HG03108 (cell line): ENCODE measurements around the gene RPE65.
A peak's percentile ranks its signal among the peaks of the same experiment; 100 is the strongest.
"Not testable (repeated sequence)": the region's sequence is repeated elsewhere in the genome, so short reads cannot be mapped to it uniquely, and the experiment has no call there.

Experiments
- ATAC-seq: cut with Tn5 transposase; IDR thresholded peaks from one replicate; pipeline ENCODE4 v1.9.1; 2021; ENCODE audit warnings: moderate library complexity; ENCODE audit not compliant: unreplicated experiment

Gene RPE65

DNA sequence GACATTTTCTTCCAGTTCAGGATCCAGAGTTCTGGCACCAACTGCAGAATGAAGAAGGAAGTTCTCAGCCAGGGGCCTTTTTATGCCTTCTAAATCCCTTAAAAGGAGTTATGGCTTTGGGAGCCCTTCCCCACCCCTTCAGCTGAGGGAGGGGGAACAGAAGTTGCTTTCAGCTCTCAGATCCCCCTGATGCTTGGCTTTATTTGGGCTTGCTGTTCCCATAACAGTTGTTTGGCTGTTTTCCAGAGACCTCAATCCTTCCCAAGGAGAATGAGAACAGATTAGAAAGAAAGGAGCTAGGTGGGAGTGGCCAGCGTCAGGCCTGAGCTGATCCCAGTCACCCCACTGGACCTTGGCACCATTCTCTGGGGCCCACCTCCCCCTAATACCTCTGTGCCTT, at the start of gene RPE65:
TSS of gene RPE65 (minus strand) at position 54 of the 400 bp plus-strand sequence. CDS start at position 5, 49 bp downstream.
- ATAC-seq, result no peak

- ATAC-seq, result peak; percentile 5
Measured at GRCh38 chr1:68497358-68497698, 47.6 kb upstream of the RPE65 start.

DNA sequence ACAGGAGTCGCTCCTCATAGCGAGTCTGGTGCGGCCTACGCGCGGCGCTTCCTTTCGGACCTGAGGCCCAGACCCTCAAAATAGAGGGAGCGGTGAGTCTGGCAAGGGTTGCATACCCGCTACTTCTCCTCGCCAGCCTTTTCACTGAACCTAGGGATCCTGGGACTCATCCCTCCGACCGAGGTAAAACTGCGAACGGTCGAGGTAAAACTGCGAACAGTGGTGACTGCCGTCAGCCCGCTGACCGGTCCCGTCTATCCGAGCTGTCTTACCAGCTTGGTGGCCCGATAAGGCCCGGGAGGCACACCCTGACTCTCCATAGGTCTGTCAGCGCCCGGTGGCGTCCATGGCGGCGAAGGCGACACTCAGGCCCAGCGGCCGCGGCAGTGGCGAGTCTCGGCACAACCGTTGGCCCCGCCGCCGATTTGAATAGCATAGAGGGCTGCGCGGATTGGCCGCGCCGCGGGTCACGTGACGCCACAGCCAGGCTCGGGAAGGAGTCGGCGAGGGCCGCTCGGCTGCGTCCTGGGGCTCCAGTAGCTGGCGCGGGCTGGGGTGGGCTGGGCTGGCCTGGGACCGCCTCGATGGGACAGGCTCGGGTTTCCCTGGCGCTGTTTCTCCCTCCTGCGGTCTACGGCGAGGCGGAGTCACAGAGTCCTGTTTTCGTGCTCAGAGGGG, 47.1 kb upstream of the RPE65 start, which contains the start of gene DEPDC1:
TSS of gene DEPDC1 (minus strand) at position 403 of the 678 bp plus-strand sequence. CDS start at position 320, 83 bp downstream.
- peak; percentile 94 for ATAC-seq

DNA sequence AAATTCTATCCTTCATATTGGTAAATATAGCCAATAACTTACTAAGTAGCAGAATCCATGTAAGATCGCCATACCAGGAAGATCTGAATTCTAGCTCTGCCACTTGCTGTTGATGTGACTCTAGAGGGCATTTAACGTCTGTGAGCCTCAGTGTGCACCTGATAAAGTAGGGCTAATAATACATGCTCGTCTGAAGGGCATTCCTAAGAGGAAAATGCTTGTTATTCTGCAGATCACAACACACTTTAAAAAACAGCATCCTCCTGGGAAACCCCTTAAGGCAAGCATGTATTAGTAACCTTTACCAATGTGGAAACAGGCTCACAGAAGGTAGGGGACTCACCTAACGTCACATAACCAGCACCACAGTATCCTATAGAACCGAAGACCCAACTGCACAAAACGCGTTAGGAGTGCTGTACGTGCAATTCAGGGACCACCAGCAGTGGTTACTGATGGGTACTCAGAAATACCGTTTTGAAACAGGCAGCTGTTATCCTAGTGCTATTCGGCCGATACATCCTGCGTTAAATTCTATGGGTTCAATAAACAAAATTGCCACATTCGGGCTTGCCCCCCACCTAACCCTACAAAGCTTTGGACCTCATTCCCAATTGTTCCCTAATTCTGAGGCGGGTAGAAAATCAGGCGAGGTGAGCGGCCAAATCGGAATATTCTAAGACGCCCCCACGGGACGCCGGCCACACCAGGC, 46.4 kb upstream of the RPE65 start:
- no peak for ATAC-seq

DNA sequence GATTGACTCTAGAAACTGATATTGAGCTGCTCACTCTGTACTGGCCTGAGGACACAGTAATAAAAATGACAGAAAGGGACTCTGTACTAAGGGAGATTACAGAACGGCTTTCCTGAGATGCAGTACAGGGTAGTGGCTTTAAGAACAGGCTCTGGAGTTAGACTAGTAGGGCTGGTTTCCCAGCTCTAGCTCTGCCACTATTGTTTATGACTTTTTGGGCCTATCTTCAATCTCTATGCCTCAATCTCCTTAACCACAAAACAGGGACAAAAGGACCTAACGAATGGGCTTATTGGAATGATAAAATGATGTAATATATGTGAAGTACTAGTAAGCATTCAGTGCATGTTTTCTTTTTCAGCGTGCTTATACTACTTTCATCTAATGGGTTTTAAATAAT, 45.8 kb upstream of the RPE65 start:
- no peak for ATAC-seq

- ATAC-seq, result no peak
Measured at GRCh38 chr1:68493193-68493592, 43.4 kb upstream of the RPE65 start.

DNA sequence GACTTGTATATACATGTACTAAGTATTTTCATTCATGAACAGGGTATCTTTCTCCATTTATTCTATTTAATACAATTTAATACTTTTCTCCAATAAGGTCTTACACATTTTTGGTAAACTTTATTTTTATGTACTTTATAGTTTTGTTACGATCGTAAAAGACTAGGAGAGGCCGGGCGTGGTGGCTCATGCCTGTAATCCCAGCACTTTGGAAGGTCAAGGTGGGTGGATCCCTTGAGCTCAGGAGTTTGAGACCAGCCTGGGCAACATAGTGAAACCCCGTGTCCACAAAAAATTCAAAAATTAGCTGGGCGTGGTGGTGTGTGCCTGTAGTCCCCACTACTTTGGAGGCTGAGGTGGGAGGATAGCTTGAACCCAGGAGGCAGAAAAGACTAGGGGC, 42.5 kb upstream of the RPE65 start:
- ATAC-seq, result not testable (repeated sequence)

DNA sequence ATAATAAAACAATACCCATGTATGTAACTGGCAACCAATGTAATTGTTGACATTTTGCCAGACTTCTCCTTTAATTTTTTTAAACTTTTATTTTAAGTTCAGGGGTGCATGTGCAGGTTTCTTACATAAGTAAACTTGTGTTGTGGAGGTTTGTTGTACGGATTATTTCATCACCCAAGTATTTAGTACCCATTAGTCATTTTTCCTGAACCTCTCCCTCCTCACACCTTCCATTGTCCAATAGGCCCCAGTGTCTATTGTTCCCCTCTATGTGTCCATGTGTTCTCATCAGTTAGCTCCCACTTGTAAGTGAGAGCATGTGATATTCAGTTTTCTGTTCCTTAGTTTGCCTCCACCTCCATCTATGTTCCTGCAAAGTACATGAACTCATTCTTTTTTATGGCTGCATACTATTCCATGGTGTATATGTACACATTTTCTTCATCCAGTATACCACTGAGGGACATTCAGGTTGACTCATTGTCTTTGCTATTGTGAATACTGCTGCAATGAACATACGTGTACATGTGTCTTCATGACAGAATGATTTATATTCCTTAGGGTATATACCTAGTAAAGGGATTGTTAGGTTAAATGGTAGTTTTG, 40.4 kb upstream of the RPE65 start:
- no peak for ATAC-seq

DNA sequence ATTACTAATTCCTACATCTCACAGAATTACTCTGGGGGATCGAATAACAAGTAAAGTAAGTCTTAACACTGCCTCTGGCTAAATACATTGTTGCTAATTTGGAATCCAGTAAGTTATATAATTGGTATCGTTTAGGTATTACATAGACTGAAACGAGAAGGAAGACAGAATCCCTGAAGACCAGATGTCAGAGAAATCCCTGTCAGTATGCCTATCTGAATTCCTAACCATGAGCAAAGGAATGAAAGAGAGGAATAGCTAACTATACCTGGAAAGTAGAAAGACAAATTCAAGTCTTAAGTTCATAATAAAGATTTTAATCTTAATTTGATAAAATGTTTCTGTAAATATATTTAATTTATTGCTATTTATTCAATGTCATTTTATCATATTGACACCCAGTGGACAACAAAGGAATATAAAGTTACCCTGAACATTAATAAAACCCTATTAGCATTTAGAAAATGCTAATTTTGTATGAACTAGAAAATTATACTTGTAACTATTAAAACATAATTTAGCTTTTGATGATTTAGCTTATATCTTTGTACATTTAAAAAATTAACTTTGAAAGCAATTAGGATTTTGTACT, 35.8 kb upstream of the RPE65 start:
- ATAC-seq, result no peak

- ATAC-seq, result no peak
Measured at GRCh38 chr1:68484618-68485017, 34.9 kb upstream of the RPE65 start.

GRCh38 chr1:68481041-68481440, 31.3 kb upstream of the RPE65 start:
- ATAC-seq, result no peak

DNA sequence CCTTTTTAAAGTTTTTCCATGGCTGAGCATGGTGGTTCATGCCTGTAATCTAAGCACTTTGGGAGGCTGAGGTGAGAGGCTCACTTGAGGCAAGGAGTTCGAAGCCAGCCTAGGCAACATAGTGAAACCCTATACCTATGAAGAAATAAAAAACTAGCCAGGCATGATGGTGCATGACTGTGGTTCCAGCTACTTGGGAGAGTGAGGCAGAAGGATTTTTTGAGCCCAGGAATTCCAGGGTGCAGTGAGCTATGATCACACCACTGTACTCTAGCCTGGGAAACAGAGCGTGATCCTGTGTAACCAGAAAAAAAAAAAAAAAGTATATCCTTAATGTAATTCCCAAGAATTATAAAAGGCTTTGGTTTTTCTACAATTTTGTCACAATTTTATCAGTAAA, 29.7 kb upstream of the RPE65 start:
- no peak for ATAC-seq

DNA sequence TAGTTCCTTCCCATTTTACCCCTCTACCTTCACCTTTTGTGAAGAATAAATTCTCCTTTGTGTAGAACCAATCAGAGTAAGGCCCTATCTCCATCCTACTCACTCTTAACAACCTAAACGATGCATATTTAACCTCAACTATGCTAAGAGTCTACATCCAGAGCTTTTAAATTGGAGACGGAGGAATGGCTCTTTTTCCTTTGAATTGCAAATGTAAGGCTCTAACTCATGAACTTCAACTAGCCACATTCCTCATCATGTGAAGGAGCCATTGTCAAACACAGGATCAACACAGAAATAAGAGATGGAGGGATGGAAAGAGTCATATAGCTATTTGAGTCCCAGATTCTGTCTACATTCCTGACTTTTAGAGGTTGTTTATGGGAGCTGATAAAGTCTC, 28.9 kb upstream of the RPE65 start:
- ATAC-seq, result no peak

GRCh38 chr1:68476626-68477025, 26.9 kb upstream of the RPE65 start:
- ATAC-seq, result not testable (repeated sequence)

- ATAC-seq, result no peak
Measured at GRCh38 chr1:68473060-68473459, 23.3 kb upstream of the RPE65 start.

- ATAC-seq, result no peak
Measured at GRCh38 chr1:68470388-68470970, 20.7 kb upstream of the RPE65 start.

- ATAC-seq, result no peak
Measured at GRCh38 chr1:68464891-68465290, 15.1 kb upstream of the RPE65 start.

DNA sequence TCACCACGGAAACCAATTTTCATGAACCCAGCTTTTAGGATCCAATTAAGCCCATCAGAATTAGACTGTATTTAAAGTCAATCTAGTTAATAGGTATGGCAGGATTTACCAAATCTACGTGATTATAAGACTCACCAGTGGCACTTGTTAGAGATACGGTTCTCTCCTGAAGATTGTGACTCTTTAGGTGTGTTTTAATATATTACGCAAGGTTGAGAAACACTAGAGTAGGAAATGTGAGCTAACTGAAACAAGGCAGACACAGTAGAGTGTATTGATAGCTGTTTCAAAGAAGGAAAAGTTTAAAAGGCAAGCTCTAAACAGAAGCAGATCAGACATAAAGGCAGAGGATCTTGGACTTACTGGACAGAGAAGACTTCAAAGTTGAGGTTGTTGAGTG, 11.2 kb upstream of the RPE65 start:
- ATAC-seq, result no peak

GRCh38 chr1:68459796-68460195, 10.0 kb upstream of the RPE65 start:
- no peak for ATAC-seq

- ATAC-seq, result no peak
Measured at GRCh38 chr1:68459091-68459490, 9.3 kb upstream of the RPE65 start.

DNA sequence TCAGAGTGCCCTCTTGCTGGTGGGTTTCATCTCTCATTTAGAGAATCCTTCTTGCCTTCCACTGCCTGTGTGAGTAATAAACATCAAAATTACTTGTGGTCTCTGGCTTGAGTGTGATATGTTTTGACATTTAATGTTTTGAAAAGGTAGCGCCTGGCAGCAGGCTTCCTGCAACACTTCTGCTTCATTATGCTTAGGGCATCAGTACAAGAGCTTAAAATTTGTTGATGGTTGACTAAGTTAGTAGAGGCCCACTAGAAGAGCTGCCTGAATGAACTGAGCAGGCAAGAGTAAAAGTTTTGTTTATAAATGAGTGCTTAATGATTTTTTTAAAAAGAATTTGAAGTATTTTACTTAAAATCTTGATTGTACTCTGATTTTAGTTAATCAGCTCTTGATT, 6.4 kb upstream of the RPE65 start:
- ATAC-seq, result no peak
